Mesodermal cell (in vitro differentiated cells): ENCODE measurements around the gene RPL22. TPM values are rescaled to one million over a fixed set of nuclear protein-coding genes. Genes with fewer than 3 reads are reported as not detected.

Experiments
- H3K27ac ChIP-seq: 2 replicates; pipeline ENCODE4 v1.7.0; 2013; ENCODE audit warnings: mild to moderate bottlenecking, low read depth, low read length, moderate library complexity; ENCODE audit not compliant: severe bottlenecking
- H3K36me3 ChIP-seq: 2 replicates; pipeline ENCODE4 v1.7.1; 2013; ENCODE audit warnings: mild to moderate bottlenecking, low read length, moderate library complexity; ENCODE audit not compliant: control insufficient read depth, insufficient read depth
- H3K4me1 ChIP-seq: one replicate; pipeline ENCODE4 v1.7.1; 2013; ENCODE audit warnings: mild to moderate bottlenecking, low read length; ENCODE audit not compliant: insufficient read depth, control insufficient read depth, poor library complexity, severe bottlenecking
- H3K4me3 ChIP-seq: 2 replicates; pipeline ENCODE4 v1.7.0; 2013; ENCODE audit warnings: low read length, control low read depth, mild to moderate bottlenecking; ENCODE audit not compliant: insufficient read depth, poor library complexity, severe bottlenecking; ENCODE audit errors: extremely low read depth
- H3K9me3 ChIP-seq: 2 replicates; pipeline ENCODE4 v1.7.1; 2013; ENCODE audit warnings: mild to moderate bottlenecking, low read length, moderate library complexity; ENCODE audit not compliant: control insufficient read depth
- WGBS, 2 experiments: methylation state at CpG; one replicate each; pipeline ENCODE4 v1.1.5; 2013; ENCODE audit warnings: missing lambda C conversion rate in 2 of 2; ENCODE audit not compliant: insufficient coverage in 2 of 2; 5-methylcytosine and 5-hydroxymethylcytosine counted together
- polyA plus RNA-seq, 2 experiments: library from polyadenylated mRNA; stranded (reverse); fragments of 50-300 nt; gene quantifications; one replicate each; pipeline ENCODE4 v1.2.3, GENCODE V29; 2013

Gene RPL22
- polyA plus RNA-seq (2013, experiment 1 of 2): 366 TPM
- polyA plus RNA-seq (2013, experiment 2 of 2): 378 TPM

- Histone ChIP-seq H3K4me1 (peaks cover 14% of the 10 kb centered on the region), H3K4me3 (peak within 1 kb of the TSS; percentile 96), H3K36me3 (peaks cover 34% of the 10 kb centered on the region), H3K27ac (peak within 1 kb of the TSS; percentile 83), H3K9me3 (no peaks in the 10 kb centered on the region)
- WGBS, 2 experiments: 0 to 1% methylated on average over 27 to 40 of the region's 53 CpGs
These were observed at the start of gene RPL22 for GRCh38 chr1:6199298-6200187. TSS of gene RPL22 (minus strand) at chr1:6199595. CDS start at chr1:6199573, 22 bp downstream.

- Histone ChIP-seq H3K4me3 (no peak overlapping the region), H3K9me3 (no peaks in the 10 kb centered on the region), H3K36me3 (no peaks in the 10 kb centered on the region), H3K27ac (no peak overlapping the region), H3K4me1 (no peaks in the 10 kb centered on the region)
- 89 to 92% methylated on average over 10 to 13 of the region's 14 CpGs for WGBS, 2 experiments
These were observed 48.9 kb upstream of the RPL22 start for GRCh38 chr1:6248161-6248776.

GRCh38 chr1:6247651-6248050 is 48.3 kb upstream of the RPL22 start:
- WGBS, 2 experiments: 83 to 86% methylated on average over 5 of the region's 5 CpGs
- Histone ChIP-seq H3K4me1 (no peaks in the 10 kb centered on the region), H3K36me3 (no peaks in the 10 kb centered on the region), H3K9me3 (no peaks in the 10 kb centered on the region), H3K4me3 (no peak overlapping the region), H3K27ac (no peak overlapping the region)

GRCh38 chr1:6246497-6247467 is 47.4 kb upstream of the RPL22 start:
- 10 to 16% methylated on average over 18 to 24 of the region's 30 CpGs for WGBS, 2 experiments
- no peaks in the 10 kb centered on the region for H3K4me1 ChIP-seq
- no peak overlapping the region for H3K27ac ChIP-seq
- no peaks in the 10 kb centered on the region for H3K9me3 ChIP-seq
- H3K4me3 ChIP-seq: no peak overlapping the region
- H3K36me3 ChIP-seq: no peaks in the 10 kb centered on the region

- 2 to 4% methylated on average over 36 to 46 of the region's 49 CpGs for WGBS, 2 experiments
- peak overlapping the region; percentile 23 for H3K4me3 ChIP-seq
- H3K9me3 ChIP-seq: no peaks in the 10 kb centered on the region
These were observed 46.6 kb upstream of the RPL22 start for GRCh38 chr1:6245869-6246496.

GRCh38 chr1:6245086-6245868 is 45.9 kb upstream of the RPL22 start:
- H3K4me1 ChIP-seq: no peaks in the 10 kb centered on the region
- 0% methylated on average over 43 to 62 of the region's 79 CpGs for WGBS, 2 experiments
- no peaks in the 10 kb centered on the region for H3K9me3 ChIP-seq
- no peak overlapping the region for H3K27ac ChIP-seq
- no peaks in the 10 kb centered on the region for H3K36me3 ChIP-seq
- H3K4me3 ChIP-seq: peak overlapping the region; percentile 23

More at GRCh38 chr1:6245869-6246496, 46.6 kb upstream of the RPL22 start:
- no peaks in the 10 kb centered on the region for H3K4me1 ChIP-seq
- H3K36me3 ChIP-seq: no peaks in the 10 kb centered on the region
- H3K27ac ChIP-seq: no peak overlapping the region

GRCh38 chr1:6244401-6245049 is 45.1 kb upstream of the RPL22 start:
- no peak overlapping the region for H3K27ac ChIP-seq
- no peaks in the 10 kb centered on the region for H3K9me3 ChIP-seq
- no peaks in the 10 kb centered on the region for H3K36me3 ChIP-seq
- no peak overlapping the region for H3K4me3 ChIP-seq
- H3K4me1 ChIP-seq: no peaks in the 10 kb centered on the region
- WGBS, 2 experiments: 0% methylated on average over 3 to 12 of the region's 24 CpGs

GRCh38 chr1:6243993-6244392 is 44.6 kb upstream of the RPL22 start, which contains the start of gene HES3:
TSS of gene HES3 (plus strand) at chr1:6244179. CDS start at chr1:6244366, 187 bp downstream.
- Histone ChIP-seq H3K4me1 (no peaks in the 10 kb centered on the region), H3K27ac (no peak within 1 kb of the TSS), H3K36me3 (no peaks in the 10 kb centered on the region), H3K4me3 (no peak within 1 kb of the TSS), H3K9me3 (no peaks in the 10 kb centered on the region)
- whole genome bisulfite sequencing, 2 experiments: 2 to 4% methylated on average over 10 to 12 of the region's 16 CpGs
